IMR-90 (cell line): ENCODE data around the gene CWC27. TPM values are rescaled to one million over a fixed set of nuclear protein-coding genes. Genes with fewer than 3 reads are reported as not detected.

ENCODE experiments used
- ATAC-seq: fragments of 200-7000 bp; cut with Tn5 transposase; 2 replicates; pipeline ENCODE4 v1.9.1; 2020; ENCODE audit warnings: low read depth, mild to moderate bottlenecking, moderate library complexity
- BruUV-seq: library from RNA; stranded (reverse); fragments of 400-500 nt; replicated peaks from 2 replicates; lab custom pipeline; 2021; lab: Mats Ljungman, UMichigan
- CTCF ChIA-PET: fragments of 300-600 bp; formaldehyde crosslinking; extraction: SDS; loops from one replicate; lab custom pipeline; 2021; ENCODE audit warnings: antibody characterized with exemption; lab: Yijun Ruan, JAX
- POLR2A ChIA-PET: fragments of 300-600 bp; sonication (Branson Sonifier 250); formaldehyde crosslinking; loops from one replicate; lab custom pipeline; 2022; ENCODE audit warnings: antibody characterized with exemption; ENCODE audit not compliant: unreplicated experiment; lab: Charles Lee
- DNase-seq: peaks from one replicate; pipeline ENCODE4 v3.0.0; 2013
- H2AFZ ChIP-seq: replicated peaks from 2 replicates; pipeline ENCODE3; 2013; ENCODE audit warnings: low read length, mild to moderate bottlenecking; ENCODE audit not compliant: poor library complexity
- H2AK5ac ChIP-seq: 2 replicates; pipeline ENCODE4 v1.6.1; 2013; ENCODE audit warnings: low read depth, low read length, inconsistent platforms
- H2AK9ac ChIP-seq: replicated peaks from 2 replicates; pipeline ENCODE3; 2013; ENCODE audit warnings: mild to moderate bottlenecking, low read depth, low read length, moderate library complexity; ENCODE audit not compliant: poor library complexity
- H2BK120ac ChIP-seq: 2 replicates; pipeline ENCODE4 v1.6.1; 2013; ENCODE audit warnings: low read depth, low read length, inconsistent platforms
- H2BK15ac ChIP-seq: 3 replicates; pipeline ENCODE4 v1.6.1; 2013; ENCODE audit warnings: low read depth, low read length, inconsistent platforms
- H2BK20ac ChIP-seq: 2 replicates; pipeline ENCODE4 v1.6.1; 2013; ENCODE audit warnings: low read depth, mild to moderate bottlenecking, inconsistent platforms, low read length, moderate library complexity
- H2BK5ac ChIP-seq: 2 replicates; pipeline ENCODE4 v1.6.1; 2013; ENCODE audit warnings: mild to moderate bottlenecking, low read depth, low read length, inconsistent platforms; ENCODE audit not compliant: poor library complexity, severe bottlenecking
- H3K14ac ChIP-seq: replicated peaks from 2 replicates; pipeline ENCODE4 v1.6.1; 2013; ENCODE audit warnings: low read depth, low read length, inconsistent platforms
- H3K18ac ChIP-seq: 2 replicates; pipeline ENCODE4 v1.6.1; 2013; ENCODE audit warnings: low read depth, low read length, control low read depth
- H3K23ac ChIP-seq: 2 replicates; pipeline ENCODE4 v1.6.1; 2013; ENCODE audit warnings: low read depth, low read length, inconsistent platforms
- H3K27ac ChIP-seq: 2 replicates; pipeline ENCODE4 v1.5.1; 2013; ENCODE audit warnings: mild to moderate bottlenecking, control low read depth, low read length; ENCODE audit not compliant: insufficient read depth
- H3K27me3 ChIP-seq: 2 replicates; pipeline ENCODE4 v1.6.1; 2013; ENCODE audit warnings: low read length; ENCODE audit not compliant: control insufficient read depth, insufficient read depth
- H3K36me3 ChIP-seq: 2 replicates; pipeline ENCODE4 v1.6.1; 2013; ENCODE audit warnings: low read length, mixed read lengths; ENCODE audit not compliant: control insufficient read depth, insufficient read depth
- H3K4ac ChIP-seq: 2 replicates; pipeline ENCODE4 v1.6.1; 2013; ENCODE audit warnings: low read depth, low read length, inconsistent platforms
- H3K4me1 ChIP-seq: 2 replicates; pipeline ENCODE4 v1.6.1; 2013; ENCODE audit warnings: low read length, mixed read lengths; ENCODE audit not compliant: control insufficient read depth, insufficient read depth
- H3K4me2 ChIP-seq: 2 replicates; pipeline ENCODE4 v1.6.1; 2013; ENCODE audit warnings: low read depth, mild to moderate bottlenecking, control low read depth, low read length, moderate library complexity
- H3K4me3 ChIP-seq: 2 replicates; pipeline ENCODE4 v1.5.1; 2013; ENCODE audit warnings: low read depth, mild to moderate bottlenecking, control low read depth, low read length, moderate library complexity; ENCODE audit not compliant: insufficient read depth
- H3K56ac ChIP-seq: 2 replicates; pipeline ENCODE4 v1.6.1; 2013; ENCODE audit warnings: low read length, inconsistent platforms; ENCODE audit not compliant: insufficient read depth; ENCODE audit errors: extremely low read depth
- H3K79me1 ChIP-seq, 2 experiments: 2 replicates each; pipeline ENCODE4 v1.6.1; 2013; ENCODE audit warnings: low read length in 2 of 2, inconsistent platforms in 1 of 2, low read depth in 1 of 2
- H3K9ac ChIP-seq: 2 replicates; pipeline ENCODE4 v1.6.1; 2013; ENCODE audit warnings: low read depth, low read length, control low read depth
- H3K9me1 ChIP-seq: 2 replicates; pipeline ENCODE4 v1.6.1; 2013; ENCODE audit warnings: low read length, inconsistent platforms; ENCODE audit not compliant: insufficient read depth
- H3K9me3 ChIP-seq: 2 replicates; pipeline ENCODE4 v1.6.1; 2013; ENCODE audit warnings: low read length; ENCODE audit not compliant: control insufficient read depth, insufficient read depth
- H4K20me1 ChIP-seq: 2 replicates; pipeline ENCODE4 v1.6.1; 2013; ENCODE audit warnings: low read length, inconsistent platforms; ENCODE audit not compliant: insufficient read depth
- H4K5ac ChIP-seq: 2 replicates; pipeline ENCODE4 v1.6.1; 2013; ENCODE audit warnings: mild to moderate bottlenecking, low read depth, low read length, control low read depth
- H4K8ac ChIP-seq, 2 experiments: 2 replicates each; pipeline ENCODE4 v1.6.1; 2013; ENCODE audit warnings: low read depth in 2 of 2, low read length in 2 of 2, control low read depth in 1 of 2, inconsistent platforms in 1 of 2
- H4K91ac ChIP-seq: 2 replicates; pipeline ENCODE4 v1.6.1; 2013; ENCODE audit warnings: low read depth, low read length, inconsistent platforms; ENCODE audit not compliant: insufficient read depth
- BHLHE40 ChIP-seq: fragments of 150-350 bp; IDR thresholded peaks from 2 replicates; pipeline ENCODE4 v1.6.1; 2016; ENCODE audit warnings: mild to moderate bottlenecking, low read depth, low read length
- CEBPB ChIP-seq: IDR thresholded peaks from 2 replicates; pipeline ENCODE4 v1.6.1; 2012; ENCODE audit warnings: low read depth, low read length, improper control_type of control experiment
- CHD1 ChIP-seq: IDR thresholded peaks from 2 replicates; pipeline ENCODE4 v1.6.1; 2012; ENCODE audit warnings: low read depth, low read length, improper control_type of control experiment
- FOS ChIP-seq: fragments of 150-350 bp; IDR thresholded peaks from 2 replicates; pipeline ENCODE4 v1.6.1; 2016; ENCODE audit warnings: low read depth, low read length
- MAFK ChIP-seq: IDR thresholded peaks from 2 replicates; pipeline ENCODE4 v1.6.1; 2012; ENCODE audit warnings: low read depth, low read length, improper control_type of control experiment
- MAZ ChIP-seq: IDR thresholded peaks from 2 replicates; pipeline ENCODE4 v1.6.1; 2012; ENCODE audit warnings: low read depth, mild to moderate bottlenecking, low read length, improper control_type of control experiment, moderate library complexity, borderline replicate concordance
- MXI1 ChIP-seq: IDR thresholded peaks from 2 replicates; pipeline ENCODE4 v1.6.1; 2012; ENCODE audit warnings: low read depth, mild to moderate bottlenecking, low read length, moderate library complexity, borderline replicate concordance
- NFE2L2 ChIP-seq: fragments of 150-350 bp; IDR thresholded peaks from 2 replicates; pipeline ENCODE4 v1.6.1; 2016; ENCODE audit warnings: low read depth, mild to moderate bottlenecking, low read length
- RAD21 ChIP-seq: IDR thresholded peaks from 2 replicates; pipeline ENCODE4 v1.6.1; 2012; ENCODE audit warnings: low read length, improper control_type of control experiment
- RCOR1 ChIP-seq: IDR thresholded peaks from 2 replicates; pipeline ENCODE4 v1.6.1; 2012; ENCODE audit warnings: mild to moderate bottlenecking, low read length, improper control_type of control experiment; ENCODE audit not compliant: insufficient replicate concordance
- RFX5 ChIP-seq: IDR thresholded peaks from 2 replicates; pipeline ENCODE4 v1.8.0; 2012; ENCODE audit warnings: low read depth, mild to moderate bottlenecking, low read length, moderate library complexity
- SMC3 ChIP-seq: fragments of 150-350 bp; IDR thresholded peaks from 2 replicates; pipeline ENCODE4 v1.6.1; 2016; ENCODE audit warnings: low read depth, mild to moderate bottlenecking, antibody characterized with exemption, low read length, moderate library complexity
- WGBS, 2 experiments: methylation state at CpG; one replicate each; pipeline versions ENCODE4 v1.1.5 to v1.1.7; 2013; ENCODE audit warnings: missing lambda C conversion rate in 2 of 2; ENCODE audit not compliant: insufficient read length in 1 of 2; ENCODE audit errors: extremely low coverage in 2 of 2; 5-methylcytosine and 5-hydroxymethylcytosine counted together
- dilution Hi-C: fragments of 300-500 bp; cut with HindIII; formaldehyde crosslinking; loops from one replicate; pipeline ENCODE4 v1.14.3; 2018; ENCODE audit warnings: low sequenced_read_pairs; ENCODE audit not compliant: unreplicated experiment
- in situ Hi-C: fragments of 300-500 bp; cut with MboI; formaldehyde crosslinking; loops from 3 replicates; pipeline ENCODE4 v1.14.3; 2019; ENCODE audit warnings: low sequenced_read_pairs, inconsistent platforms, mixed read lengths
- intact Hi-C: fragments of 100-400 bp; cut with micrococcal nuclease; formaldehyde crosslinking; loops from 2 replicates; pipeline ENCODE4 v1.10.0; 2022
- polyA plus RNA-seq, 3 experiments: library from polyadenylated mRNA; depleted of rRNA; stranded (reverse); fragments of >200 nt; gene quantifications; 2 replicates each; pipeline ENCODE4 v1.2.3, GENCODE V29; 2012; ENCODE audit warnings: low replicate concordance in 1 of 3
- total RNA-seq: library from RNA; depleted of rRNA; stranded (reverse); fragments of >200 nt; gene quantifications from 2 replicates; pipeline ENCODE4 v1.2.3, GENCODE V29; 2012
- TF ChIP-seq, protein P1 (sequence below): fragments of 150-350 bp; IDR thresholded peaks from 2 replicates; pipeline ENCODE4 v1.6.1; 2016; ENCODE audit warnings: low read depth, mild to moderate bottlenecking, low read length, moderate library complexity, borderline replicate concordance
- TF ChIP-seq, protein P2 (sequence below): conservative IDR thresholded peaks from 2 replicates; pipeline ENCODE4 v1.5.1; 2012; ENCODE audit warnings: mild to moderate bottlenecking, low read depth, low read length, improper control_type of control experiment
- TF ChIP-seq, protein P3 (sequence below): fragments of 150-350 bp; IDR thresholded peaks from 2 replicates; pipeline ENCODE4 v1.6.1; 2017; ENCODE audit warnings: mild to moderate bottlenecking, antibody characterized with exemption, low read length, low read depth

The CWC27 gene
- total and polyA plus RNA-seq, 2 of the 4 experiments (the other 2 are of a cell fraction): 13.3 to 17.1 TPM

DNA sequence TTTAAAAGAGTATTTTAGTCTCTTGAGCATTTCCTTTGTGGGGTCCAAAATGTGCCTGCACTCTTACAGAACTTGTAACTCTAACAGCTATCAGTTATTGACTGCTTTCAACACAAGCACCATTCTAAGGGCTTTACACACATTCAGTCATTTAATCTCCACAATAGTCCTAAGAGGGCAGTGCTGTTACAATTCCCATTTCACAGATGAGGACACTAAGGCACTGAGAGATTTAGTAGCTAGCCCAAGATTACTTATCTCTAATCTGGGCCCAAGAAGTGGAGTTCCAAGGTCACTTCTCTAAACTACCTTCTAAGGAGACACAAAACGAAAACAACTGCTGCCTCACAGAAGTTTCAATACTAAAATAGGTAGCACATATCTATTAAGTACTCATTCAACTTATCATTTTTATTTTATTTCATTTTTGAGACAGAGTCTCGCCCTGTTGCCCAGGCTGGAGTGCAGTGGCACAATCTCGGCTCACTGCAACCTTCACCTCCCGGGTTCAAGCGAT is 275.2 kb downstream of the CWC27 start:
- ATAC-seq: no peak
- intact Hi-C loops (no loop called here), dilution Hi-C loops (no loop called here), in situ Hi-C loops (no loop called here)
- Histone ChIP-seq H3K14ac (no peak overlapping the region), H3K27ac (no peak overlapping the region), H2BK5ac (no peak overlapping the region), H4K91ac (no peak overlapping the region), H3K9me3 (no peaks in the 10 kb centered on the region), H3K18ac (no peak overlapping the region), H3K79me1 (no peaks in the 10 kb centered on the region), H4K5ac (no peak overlapping the region), H3K9ac (no peak overlapping the region), H3K4me3 (no peak overlapping the region), H2BK20ac (peak overlapping the region; percentile 35; the same call in 1 of the 2 replicates), H4K8ac (no peak overlapping the region), H3K4ac (no peak overlapping the region), H2BK15ac (no peak overlapping the region), H3K23ac (no peak overlapping the region), H3K4me2 (no peak overlapping the region), H2BK120ac (peak overlapping the region; percentile 52; the same call in 1 of the 2 replicates), H3K4me1 (no peaks in the 10 kb centered on the region), H3K56ac (no peak overlapping the region), H2AK9ac (no peak overlapping the region), H2AK5ac (0 out of 2 replicates have a peak overlapping the region, but pooled peaks have one; percentile 9), H4K20me1 (no peaks in the 10 kb centered on the region), H3K36me3 (no peaks in the 10 kb centered on the region), H3K9me1 (no peaks in the 10 kb centered on the region), H2AFZ (no peak overlapping the region), H3K27me3 (no peaks in the 10 kb centered on the region)
- TF ChIP-seq MXI1: no peak
- no peak for TF ChIP-seq CEBPB
- TF ChIP-seq RCOR1: no peak
- no peak for TF ChIP-seq SMC3
- TF ChIP-seq NFE2L2: no peak
- TF ChIP-seq, protein P1, sequence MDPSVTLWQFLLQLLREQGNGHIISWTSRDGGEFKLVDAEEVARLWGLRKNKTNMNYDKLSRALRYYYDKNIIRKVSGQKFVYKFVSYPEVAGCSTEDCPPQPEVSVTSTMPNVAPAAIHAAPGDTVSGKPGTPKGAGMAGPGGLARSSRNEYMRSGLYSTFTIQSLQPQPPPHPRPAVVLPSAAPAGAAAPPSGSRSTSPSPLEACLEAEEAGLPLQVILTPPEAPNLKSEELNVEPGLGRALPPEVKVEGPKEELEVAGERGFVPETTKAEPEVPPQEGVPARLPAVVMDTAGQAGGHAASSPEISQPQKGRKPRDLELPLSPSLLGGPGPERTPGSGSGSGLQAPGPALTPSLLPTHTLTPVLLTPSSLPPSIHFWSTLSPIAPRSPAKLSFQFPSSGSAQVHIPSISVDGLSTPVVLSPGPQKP: no peak
- TF ChIP-seq, protein P2, sequence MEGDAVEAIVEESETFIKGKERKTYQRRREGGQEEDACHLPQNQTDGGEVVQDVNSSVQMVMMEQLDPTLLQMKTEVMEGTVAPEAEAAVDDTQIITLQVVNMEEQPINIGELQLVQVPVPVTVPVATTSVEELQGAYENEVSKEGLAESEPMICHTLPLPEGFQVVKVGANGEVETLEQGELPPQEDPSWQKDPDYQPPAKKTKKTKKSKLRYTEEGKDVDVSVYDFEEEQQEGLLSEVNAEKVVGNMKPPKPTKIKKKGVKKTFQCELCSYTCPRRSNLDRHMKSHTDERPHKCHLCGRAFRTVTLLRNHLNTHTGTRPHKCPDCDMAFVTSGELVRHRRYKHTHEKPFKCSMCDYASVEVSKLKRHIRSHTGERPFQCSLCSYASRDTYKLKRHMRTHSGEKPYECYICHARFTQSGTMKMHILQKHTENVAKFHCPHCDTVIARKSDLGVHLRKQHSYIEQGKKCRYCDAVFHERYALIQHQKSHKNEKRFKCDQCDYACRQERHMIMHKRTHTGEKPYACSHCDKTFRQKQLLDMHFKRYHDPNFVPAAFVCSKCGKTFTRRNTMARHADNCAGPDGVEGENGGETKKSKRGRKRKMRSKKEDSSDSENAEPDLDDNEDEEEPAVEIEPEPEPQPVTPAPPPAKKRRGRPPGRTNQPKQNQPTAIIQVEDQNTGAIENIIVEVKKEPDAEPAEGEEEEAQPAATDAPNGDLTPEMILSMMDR: no peak
- TF ChIP-seq MAFK: no peak
- TF ChIP-seq FOS: no peak
- no peak for TF ChIP-seq RAD21
- TF ChIP-seq CHD1: no peak
- TF ChIP-seq BHLHE40: no peak
- no peak for TF ChIP-seq MAZ
- TF ChIP-seq RFX5: no peak
- TF ChIP-seq, protein P3, sequence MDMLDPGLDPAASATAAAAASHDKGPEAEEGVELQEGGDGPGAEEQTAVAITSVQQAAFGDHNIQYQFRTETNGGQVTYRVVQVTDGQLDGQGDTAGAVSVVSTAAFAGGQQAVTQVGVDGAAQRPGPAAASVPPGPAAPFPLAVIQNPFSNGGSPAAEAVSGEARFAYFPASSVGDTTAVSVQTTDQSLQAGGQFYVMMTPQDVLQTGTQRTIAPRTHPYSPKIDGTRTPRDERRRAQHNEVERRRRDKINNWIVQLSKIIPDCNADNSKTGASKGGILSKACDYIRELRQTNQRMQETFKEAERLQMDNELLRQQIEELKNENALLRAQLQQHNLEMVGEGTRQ: no peak
- ChIA-PET POLR2A (no interaction called here), CTCF (no interaction called here)
- WGBS, 2 experiments: 100% methylated on average over 2 of the region's 5 CpGs; no CpG with 5 or more reads in 1 of the 2 experiments
- no peak for DNase-seq
- no TSS peak for BruUV-seq
